Measurements from ENCODE around the gene BCAR1. TPM values are rescaled to one million over a fixed set of nuclear protein-coding genes. Genes with fewer than 3 reads are reported as not detected.

The BCAR1 gene
- total RNA-seq, 4 donors from 2014 or later: 14.1 to 34.1 (median 16.1) TPM

GRCh38 chr16:75292691-75293090, 41.3 kb upstream of the BCAR1 start:
- TF ChIP-seq, protein P1, sequence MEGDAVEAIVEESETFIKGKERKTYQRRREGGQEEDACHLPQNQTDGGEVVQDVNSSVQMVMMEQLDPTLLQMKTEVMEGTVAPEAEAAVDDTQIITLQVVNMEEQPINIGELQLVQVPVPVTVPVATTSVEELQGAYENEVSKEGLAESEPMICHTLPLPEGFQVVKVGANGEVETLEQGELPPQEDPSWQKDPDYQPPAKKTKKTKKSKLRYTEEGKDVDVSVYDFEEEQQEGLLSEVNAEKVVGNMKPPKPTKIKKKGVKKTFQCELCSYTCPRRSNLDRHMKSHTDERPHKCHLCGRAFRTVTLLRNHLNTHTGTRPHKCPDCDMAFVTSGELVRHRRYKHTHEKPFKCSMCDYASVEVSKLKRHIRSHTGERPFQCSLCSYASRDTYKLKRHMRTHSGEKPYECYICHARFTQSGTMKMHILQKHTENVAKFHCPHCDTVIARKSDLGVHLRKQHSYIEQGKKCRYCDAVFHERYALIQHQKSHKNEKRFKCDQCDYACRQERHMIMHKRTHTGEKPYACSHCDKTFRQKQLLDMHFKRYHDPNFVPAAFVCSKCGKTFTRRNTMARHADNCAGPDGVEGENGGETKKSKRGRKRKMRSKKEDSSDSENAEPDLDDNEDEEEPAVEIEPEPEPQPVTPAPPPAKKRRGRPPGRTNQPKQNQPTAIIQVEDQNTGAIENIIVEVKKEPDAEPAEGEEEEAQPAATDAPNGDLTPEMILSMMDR (IDR thresholded peaks at IDR 0.05; ENCODE audit: low read depth): no peak

GRCh38 chr16:75289189-75289588, 37.8 kb upstream of the BCAR1 start:
- TF ChIP-seq, protein P1 (IDR thresholded peaks at IDR 0.05; ENCODE audit: low read depth): no peak

DNA sequence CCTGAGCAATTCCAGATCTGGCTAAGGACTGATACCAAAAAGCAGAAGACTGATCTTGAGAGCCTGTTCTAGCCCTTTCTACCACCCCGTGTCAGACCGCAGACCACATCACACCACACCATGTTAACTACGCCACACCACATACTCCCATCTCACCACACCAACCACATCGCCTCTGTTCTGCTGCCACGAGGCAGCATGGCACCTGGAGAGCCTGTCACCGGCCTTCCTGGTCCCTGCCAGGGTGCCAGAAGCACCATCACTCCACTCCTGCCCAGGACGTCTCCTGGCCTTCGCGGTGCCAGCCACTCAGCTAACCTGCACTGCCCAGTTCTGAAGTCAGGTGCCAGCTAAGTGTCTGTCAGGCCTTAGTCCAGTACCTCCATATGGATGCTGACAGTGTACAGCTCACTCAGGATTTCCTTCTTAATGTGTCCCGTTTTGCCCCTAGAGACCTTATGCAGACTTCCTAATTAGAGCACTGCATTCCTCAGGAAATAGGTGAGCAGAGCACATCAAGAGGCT, 37.2 kb upstream of the BCAR1 start:
- TF ChIP-seq, protein P1 (IDR thresholded peaks at IDR 0.05; ENCODE audit: low read depth): no peak

DNA sequence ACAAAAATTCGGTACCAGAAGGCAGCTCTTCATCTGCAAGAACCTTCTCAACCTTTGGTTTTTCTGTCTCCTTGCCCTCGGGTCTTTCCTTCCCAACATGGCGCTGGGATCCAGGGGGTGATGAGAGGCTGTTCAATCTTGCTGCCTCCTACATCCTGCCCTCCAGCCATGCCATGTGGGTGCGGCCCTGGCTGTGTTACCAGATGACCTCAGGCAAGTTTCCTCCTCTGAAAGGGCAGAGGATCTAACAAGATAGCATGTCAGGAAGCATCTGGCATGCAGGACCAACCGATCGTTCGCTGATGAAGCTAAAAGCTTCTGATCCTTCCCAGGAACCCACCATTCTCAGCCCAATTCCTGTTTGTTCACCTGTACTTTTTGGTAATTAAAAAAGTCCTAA, 36.8 kb upstream of the BCAR1 start:
- TF ChIP-seq, protein P1 (IDR thresholded peaks at IDR 0.05; ENCODE audit: low read depth): no peak

DNA sequence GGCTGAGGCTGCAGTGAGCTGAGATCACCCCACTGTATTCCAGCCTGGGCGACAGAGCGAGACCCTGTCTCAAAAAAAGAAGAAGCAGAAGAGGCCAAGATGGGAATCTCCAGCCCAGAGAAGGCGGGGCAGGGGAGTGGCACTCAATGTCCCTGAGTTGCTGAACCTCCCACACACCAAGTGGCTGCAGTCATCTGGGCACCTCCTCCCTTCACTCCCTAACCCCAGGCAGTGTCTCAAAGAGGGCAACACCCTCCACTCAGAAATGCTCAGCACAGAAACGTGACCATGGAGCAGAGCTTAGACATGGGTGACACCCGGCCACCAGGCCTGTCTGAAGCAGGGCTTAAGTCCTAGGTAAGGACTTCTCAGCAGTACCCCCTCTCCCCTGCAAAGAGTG, 36.3 kb upstream of the BCAR1 start:
- TF ChIP-seq, protein P1 (IDR thresholded peaks at IDR 0.05; ENCODE audit: low read depth): no peak

- TF ChIP-seq, protein P1 (IDR thresholded peaks at IDR 0.05; ENCODE audit: low read depth): no peak
These were observed 35.0 kb upstream of the BCAR1 start for GRCh38 chr16:75286389-75286788.

- TF ChIP-seq, protein P1 (IDR thresholded peaks at IDR 0.05; ENCODE audit: low read depth): no peak
These were observed 31.2 kb upstream of the BCAR1 start for GRCh38 chr16:75282466-75283281.
